ENCODE measurements around the gene ATAT1. TPM values are rescaled to one million over a fixed set of nuclear protein-coding genes. Genes with fewer than 3 reads are reported as not detected.

Gene ATAT1
- total and polyA plus RNA-seq, 2 of the 13 experiments (the other 11 are each of a cell fraction or from before 2014, with no cell fraction given): 9.2 to 23.6 TPM

- TF ChIP-seq, protein P1, sequence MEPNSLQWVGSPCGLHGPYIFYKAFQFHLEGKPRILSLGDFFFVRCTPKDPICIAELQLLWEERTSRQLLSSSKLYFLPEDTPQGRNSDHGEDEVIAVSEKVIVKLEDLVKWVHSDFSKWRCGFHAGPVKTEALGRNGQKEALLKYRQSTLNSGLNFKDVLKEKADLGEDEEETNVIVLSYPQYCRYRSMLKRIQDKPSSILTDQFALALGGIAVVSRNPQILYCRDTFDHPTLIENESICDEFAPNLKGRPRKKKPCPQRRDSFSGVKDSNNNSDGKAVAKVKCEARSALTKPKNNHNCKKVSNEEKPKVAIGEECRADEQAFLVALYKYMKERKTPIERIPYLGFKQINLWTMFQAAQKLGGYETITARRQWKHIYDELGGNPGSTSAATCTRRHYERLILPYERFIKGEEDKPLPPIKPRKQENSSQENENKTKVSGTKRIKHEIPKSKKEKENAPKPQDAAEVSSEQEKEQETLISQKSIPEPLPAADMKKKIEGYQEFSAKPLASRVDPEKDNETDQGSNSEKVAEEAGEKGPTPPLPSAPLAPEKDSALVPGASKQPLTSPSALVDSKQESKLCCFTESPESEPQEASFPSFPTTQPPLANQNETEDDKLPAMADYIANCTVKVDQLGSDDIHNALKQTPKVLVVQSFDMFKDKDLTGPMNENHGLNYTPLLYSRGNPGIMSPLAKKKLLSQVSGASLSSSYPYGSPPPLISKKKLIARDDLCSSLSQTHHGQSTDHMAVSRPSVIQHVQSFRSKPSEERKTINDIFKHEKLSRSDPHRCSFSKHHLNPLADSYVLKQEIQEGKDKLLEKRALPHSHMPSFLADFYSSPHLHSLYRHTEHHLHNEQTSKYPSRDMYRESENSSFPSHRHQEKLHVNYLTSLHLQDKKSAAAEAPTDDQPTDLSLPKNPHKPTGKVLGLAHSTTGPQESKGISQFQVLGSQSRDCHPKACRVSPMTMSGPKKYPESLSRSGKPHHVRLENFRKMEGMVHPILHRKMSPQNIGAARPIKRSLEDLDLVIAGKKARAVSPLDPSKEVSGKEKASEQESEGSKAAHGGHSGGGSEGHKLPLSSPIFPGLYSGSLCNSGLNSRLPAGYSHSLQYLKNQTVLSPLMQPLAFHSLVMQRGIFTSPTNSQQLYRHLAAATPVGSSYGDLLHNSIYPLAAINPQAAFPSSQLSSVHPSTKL (CRISPR knock-in tag; IDR thresholded peaks at IDR 0.05): peak; percentile 65; the same call in 1 of the 2 replicates
- TF ChIP-seq PAX8 (CRISPR knock-in tag; IDR thresholded peaks at IDR 0.05; ENCODE audit: borderline replicate concordance) (no peak), ZNF432 (CRISPR knock-in tag; IDR thresholded peaks at IDR 0.05; ENCODE audit: borderline replicate concordance) (no peak), ZEB1 (IDR thresholded peaks at IDR 0.05; ENCODE audit: insufficient replicate concordance, low read depth) (no peak), ASH2L (IDR thresholded peaks at IDR 0.05; ENCODE audit: insufficient read length, low read depth, low read length) (peak; percentile 58), ZNF143 (CRISPR knock-in tag; IDR thresholded peaks at IDR 0.05) (peak; percentile 44; the same call in 1 of the 2 replicates), MXD3 (CRISPR knock-in tag; IDR thresholded peaks at IDR 0.05) (no peak), ZNF710 (CRISPR knock-in tag; IDR thresholded peaks at IDR 0.05; ENCODE audit: borderline replicate concordance) (no peak), ZNF747 (CRISPR knock-in tag; IDR thresholded peaks at IDR 0.05; ENCODE audit: borderline replicate concordance) (0 out of 2 replicates have a peak, but pooled peaks have one; percentile 39), U2AF2 (IDR thresholded peaks at IDR 0.05; ENCODE audit: low read depth, low read length) (no peak), ZNF562 (CRISPR knock-in tag; IDR thresholded peaks at IDR 0.05; ENCODE audit: borderline replicate concordance) (no peak), GABPB1 (CRISPR knock-in tag; IDR thresholded peaks at IDR 0.05) (peak; percentile 92), SMC3 (IDR thresholded peaks at IDR 0.05; ENCODE audit: low read length) (no peak)
- TF ChIP-seq, protein P2, sequence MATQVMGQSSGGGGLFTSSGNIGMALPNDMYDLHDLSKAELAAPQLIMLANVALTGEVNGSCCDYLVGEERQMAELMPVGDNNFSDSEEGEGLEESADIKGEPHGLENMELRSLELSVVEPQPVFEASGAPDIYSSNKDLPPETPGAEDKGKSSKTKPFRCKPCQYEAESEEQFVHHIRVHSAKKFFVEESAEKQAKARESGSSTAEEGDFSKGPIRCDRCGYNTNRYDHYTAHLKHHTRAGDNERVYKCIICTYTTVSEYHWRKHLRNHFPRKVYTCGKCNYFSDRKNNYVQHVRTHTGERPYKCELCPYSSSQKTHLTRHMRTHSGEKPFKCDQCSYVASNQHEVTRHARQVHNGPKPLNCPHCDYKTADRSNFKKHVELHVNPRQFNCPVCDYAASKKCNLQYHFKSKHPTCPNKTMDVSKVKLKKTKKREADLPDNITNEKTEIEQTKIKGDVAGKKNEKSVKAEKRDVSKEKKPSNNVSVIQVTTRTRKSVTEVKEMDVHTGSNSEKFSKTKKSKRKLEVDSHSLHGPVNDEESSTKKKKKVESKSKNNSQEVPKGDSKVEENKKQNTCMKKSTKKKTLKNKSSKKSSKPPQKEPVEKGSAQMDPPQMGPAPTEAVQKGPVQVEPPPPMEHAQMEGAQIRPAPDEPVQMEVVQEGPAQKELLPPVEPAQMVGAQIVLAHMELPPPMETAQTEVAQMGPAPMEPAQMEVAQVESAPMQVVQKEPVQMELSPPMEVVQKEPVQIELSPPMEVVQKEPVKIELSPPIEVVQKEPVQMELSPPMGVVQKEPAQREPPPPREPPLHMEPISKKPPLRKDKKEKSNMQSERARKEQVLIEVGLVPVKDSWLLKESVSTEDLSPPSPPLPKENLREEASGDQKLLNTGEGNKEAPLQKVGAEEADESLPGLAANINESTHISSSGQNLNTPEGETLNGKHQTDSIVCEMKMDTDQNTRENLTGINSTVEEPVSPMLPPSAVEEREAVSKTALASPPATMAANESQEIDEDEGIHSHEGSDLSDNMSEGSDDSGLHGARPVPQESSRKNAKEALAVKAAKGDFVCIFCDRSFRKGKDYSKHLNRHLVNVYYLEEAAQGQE (IDR thresholded peaks at IDR 0.05; ENCODE audit: borderline replicate concordance in 1 of 2, low read depth in 1 of 2, low read length in 2 of 2): no peak
- TF ChIP-seq, protein P3, sequence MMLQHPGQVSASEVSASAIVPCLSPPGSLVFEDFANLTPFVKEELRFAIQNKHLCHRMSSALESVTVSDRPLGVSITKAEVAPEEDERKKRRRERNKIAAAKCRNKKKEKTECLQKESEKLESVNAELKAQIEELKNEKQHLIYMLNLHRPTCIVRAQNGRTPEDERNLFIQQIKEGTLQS (CRISPR knock-in tag; IDR thresholded peaks at IDR 0.05): no peak
Measured at GRCh38 chr6:30690403-30691207, 63.9 kb downstream of the ATAT1 start, which contains the start of gene NRM (continued).
